Measurements from ENCODE around the gene FADS2.

FADS2 gene

GRCh38 chr11:61885784-61886580, 57.9 kb downstream of the FADS2 start:
- no peak for DNase-seq (ENCODE audit: extremely low spot score)
- ChIA-PET CTCF (interaction anchor here (1.2 to 1.6 kb wide), 3 partner anchors 13 to 196 kb away, joined by 3 to 5 read pairs (median 4); no protein-coding TSS in a partner anchor), POLR2A (no interaction called here)
- no peak for TF ChIP-seq LEF1 (IDR thresholded peaks at IDR 0.05; ENCODE audit: borderline replicate concordance)
- no peak for TF ChIP-seq SP1 (IDR thresholded peaks at IDR 0.05)
- TF ChIP-seq ARNT (IDR thresholded peaks at IDR 0.05), result no peak
- TF ChIP-seq HDGF (IDR thresholded peaks at IDR 0.05; ENCODE audit: borderline replicate concordance), result no peak
- TF ChIP-seq L3MBTL2 (conservative IDR thresholded peaks at IDR 0.05), result no peak
- no peak for TF ChIP-seq BHLHE40 (IDR thresholded peaks at IDR 0.05; ENCODE audit: borderline replicate concordance)
- no peak for TF ChIP-seq NFRKB (IDR thresholded peaks at IDR 0.05)
- no peak for TF ChIP-seq CTBP1 (IDR thresholded peaks at IDR 0.05; ENCODE audit: borderline replicate concordance)
- no peak for TF ChIP-seq FOXA1 (IDR thresholded peaks at IDR 0.05)
- TF ChIP-seq ELF4 (IDR thresholded peaks at IDR 0.05), result no peak
- no peak for TF ChIP-seq ZNF384 (IDR thresholded peaks at IDR 0.05)
- no peak for TF ChIP-seq SUZ12 (IDR thresholded peaks at IDR 0.05)
- TF ChIP-seq TARDBP (IDR thresholded peaks at IDR 0.05), result no peak

GRCh38 chr11:61886643-61887042, 58.5 kb downstream of the FADS2 start:
- ChIA-PET POLR2A (no interaction called here), CTCF (no interaction called here)
- DNase-seq (ENCODE audit: extremely low spot score), result no peak
- no peak for TF ChIP-seq FOXM1 (IDR thresholded peaks at IDR 0.05; ENCODE audit: borderline replicate concordance)
- no peak for TF ChIP-seq ELF4 (IDR thresholded peaks at IDR 0.05)

GRCh38 chr11:61887839-61888494, 59.9 kb downstream of the FADS2 start:
- no peak for DNase-seq (ENCODE audit: extremely low spot score)
- CTCF ChIA-PET, result no interaction called here
- TF ChIP-seq FOXM1 (IDR thresholded peaks at IDR 0.05; ENCODE audit: borderline replicate concordance) (no peak), NFRKB (IDR thresholded peaks at IDR 0.05) (no peak), FOXK2 (IDR thresholded peaks at IDR 0.05) (no peak), BHLHE40 (IDR thresholded peaks at IDR 0.05; ENCODE audit: borderline replicate concordance) (no peak)
- POLR2A ChIA-PET, result no interaction called here

- ChIA-PET CTCF (no interaction called here), POLR2A (no interaction called here)
- DNase-seq (ENCODE audit: extremely low spot score), result no peak
- no peak for TF ChIP-seq NFRKB (IDR thresholded peaks at IDR 0.05)
Observed at GRCh38 chr11:61888590-61888989, 60.5 kb downstream of the FADS2 start.

- no peak for DNase-seq (ENCODE audit: extremely low spot score)
- TF ChIP-seq HDGF (IDR thresholded peaks at IDR 0.05; ENCODE audit: borderline replicate concordance) (no peak), ELF4 (IDR thresholded peaks at IDR 0.05) (no peak), FOXM1 (IDR thresholded peaks at IDR 0.05; ENCODE audit: borderline replicate concordance) (no peak)
- TF ChIP-seq, protein P1, sequence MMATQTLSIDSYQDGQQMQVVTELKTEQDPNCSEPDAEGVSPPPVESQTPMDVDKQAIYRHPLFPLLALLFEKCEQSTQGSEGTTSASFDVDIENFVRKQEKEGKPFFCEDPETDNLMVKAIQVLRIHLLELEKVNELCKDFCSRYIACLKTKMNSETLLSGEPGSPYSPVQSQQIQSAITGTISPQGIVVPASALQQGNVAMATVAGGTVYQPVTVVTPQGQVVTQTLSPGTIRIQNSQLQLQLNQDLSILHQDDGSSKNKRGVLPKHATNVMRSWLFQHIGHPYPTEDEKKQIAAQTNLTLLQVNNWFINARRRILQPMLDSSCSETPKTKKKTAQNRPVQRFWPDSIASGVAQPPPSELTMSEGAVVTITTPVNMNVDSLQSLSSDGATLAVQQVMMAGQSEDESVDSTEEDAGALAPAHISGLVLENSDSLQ (IDR thresholded peaks at IDR 0.05), result no peak
- ChIA-PET POLR2A (no interaction called here), CTCF (interaction anchor here (1.4 kb wide), 1 partner anchor 9 kb away, joined by 7 read pairs; no protein-coding TSS in a partner anchor)
Observed at GRCh38 chr11:61889831-61890230, 61.7 kb downstream of the FADS2 start.

GRCh38 chr11:61890529-61891330, 62.6 kb downstream of the FADS2 start:
- DNase-seq (ENCODE audit: extremely low spot score), result no peak
- ChIA-PET POLR2A (no interaction called here), CTCF (interaction anchor here (1.4 kb wide), 1 partner anchor 8 kb away, joined by 7 read pairs; no protein-coding TSS in a partner anchor)

More at GRCh38 chr11:61890529-61891330, 62.6 kb downstream of the FADS2 start:
- TF ChIP-seq LEF1 (IDR thresholded peaks at IDR 0.05; ENCODE audit: borderline replicate concordance) (no peak), NFRKB (IDR thresholded peaks at IDR 0.05) (no peak), L3MBTL2 (conservative IDR thresholded peaks at IDR 0.05) (no peak), SUZ12 (IDR thresholded peaks at IDR 0.05) (no peak), BHLHE40 (IDR thresholded peaks at IDR 0.05; ENCODE audit: borderline replicate concordance) (no peak), CTBP1 (IDR thresholded peaks at IDR 0.05; ENCODE audit: borderline replicate concordance) (no peak; the same call in 1 of the 2 replicates), FOXA1 (IDR thresholded peaks at IDR 0.05) (no peak), FOXK2 (IDR thresholded peaks at IDR 0.05) (no peak), ARNT (IDR thresholded peaks at IDR 0.05) (no peak), ELF4 (IDR thresholded peaks at IDR 0.05) (no peak), HDGF (IDR thresholded peaks at IDR 0.05; ENCODE audit: borderline replicate concordance) (no peak), TARDBP (IDR thresholded peaks at IDR 0.05) (no peak), FOXM1 (IDR thresholded peaks at IDR 0.05; ENCODE audit: borderline replicate concordance) (no peak), ZNF384 (IDR thresholded peaks at IDR 0.05) (no peak), SP1 (IDR thresholded peaks at IDR 0.05) (no peak)
- TF ChIP-seq, protein P1 (IDR thresholded peaks at IDR 0.05), result no peak

Data from HEK293T (cell line).